Neural cell (in vitro differentiated cells): ENCODE data around the gene KISS1R.
"Not testable (repeated sequence)": the region's sequence is repeated elsewhere in the genome, so short reads cannot be mapped to it uniquely, and the experiment has no call there.

Experiments
- CTCF ChIP-seq: fragments of 450-650 bp; IDR thresholded peaks from 2 replicates; pipeline ENCODE4 v1.5.1; 2014; ENCODE audit warnings: antibody characterized with exemption, mild to moderate bottlenecking, moderate library complexity; ENCODE audit not compliant: poor library complexity, severe bottlenecking
- EP300 ChIP-seq: fragments of 450-650 bp; conservative IDR thresholded peaks from 2 replicates; pipeline ENCODE4 v1.6.1; 2014; ENCODE audit warnings: antibody characterized with exemption, mild to moderate bottlenecking, moderate library complexity; ENCODE audit not compliant: poor library complexity, severe bottlenecking
- EZH2 ChIP-seq: fragments of 200-600, 300-800 bp; shearing (Covaris generic), sonication (generic); IDR thresholded peaks from 2 replicates; pipeline ENCODE4 v1.6.1; 2014; ENCODE audit warnings: antibody characterized with exemption, low read length, borderline replicate concordance, mild to moderate bottlenecking; ENCODE audit not compliant: insufficient read depth, poor library complexity, severe bottlenecking
- POLR2AphosphoS5 ChIP-seq: IDR thresholded peaks from 2 replicates; pipeline ENCODE4 v1.6.1; 2012
- RAD21 ChIP-seq: fragments of 450-650 bp; conservative IDR thresholded peaks from 2 replicates; pipeline ENCODE4 v1.6.1; 2014; ENCODE audit warnings: antibody characterized with exemption, mild to moderate bottlenecking, moderate library complexity
- TAF1 ChIP-seq: IDR thresholded peaks from 2 replicates; pipeline ENCODE4 v1.6.1; 2012; ENCODE audit warnings: low read depth
- TF ChIP-seq, protein P1 (sequence below): IDR thresholded peaks from 2 replicates; pipeline ENCODE4 v1.6.1; 2012; ENCODE audit warnings: borderline replicate concordance

DNA sequence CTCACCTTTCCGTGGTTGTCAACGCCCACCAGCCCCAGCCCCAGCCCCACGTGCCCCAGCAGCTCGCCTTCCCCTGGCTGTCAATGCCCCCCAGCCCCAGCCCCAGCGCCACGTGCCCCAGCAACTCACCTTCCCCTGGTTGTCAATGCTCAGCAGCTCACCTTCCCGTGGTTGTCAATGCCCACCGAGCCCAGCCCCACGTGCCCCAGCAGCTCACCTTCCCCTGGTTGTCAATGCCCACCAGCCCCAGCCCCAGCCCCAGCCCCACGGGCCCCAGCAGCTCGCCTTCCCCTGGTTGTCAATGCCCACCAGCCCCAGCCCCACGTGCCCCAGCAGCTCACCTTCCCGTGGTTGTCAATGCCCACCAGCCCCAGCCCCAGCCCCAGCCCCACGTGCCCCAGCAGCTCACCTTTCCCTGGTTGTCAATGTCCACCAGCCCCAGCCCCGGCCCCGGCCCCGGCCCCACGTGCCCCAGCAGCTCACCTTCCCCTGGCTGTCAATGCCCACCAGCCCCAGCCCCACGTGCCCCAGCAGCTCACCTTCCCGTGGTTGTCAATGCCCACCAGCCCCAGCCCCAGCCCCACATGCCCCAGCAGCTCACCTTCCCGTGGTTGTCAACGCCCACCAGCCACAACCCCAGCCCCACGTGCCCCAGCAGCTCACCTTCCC lies 39.0 kb upstream of the KISS1R start:
- not testable (repeated sequence) for TF ChIP-seq CTCF, EZH2, RAD21, EP300, POLR2AphosphoS5, TAF1
- TF ChIP-seq, protein P1, sequence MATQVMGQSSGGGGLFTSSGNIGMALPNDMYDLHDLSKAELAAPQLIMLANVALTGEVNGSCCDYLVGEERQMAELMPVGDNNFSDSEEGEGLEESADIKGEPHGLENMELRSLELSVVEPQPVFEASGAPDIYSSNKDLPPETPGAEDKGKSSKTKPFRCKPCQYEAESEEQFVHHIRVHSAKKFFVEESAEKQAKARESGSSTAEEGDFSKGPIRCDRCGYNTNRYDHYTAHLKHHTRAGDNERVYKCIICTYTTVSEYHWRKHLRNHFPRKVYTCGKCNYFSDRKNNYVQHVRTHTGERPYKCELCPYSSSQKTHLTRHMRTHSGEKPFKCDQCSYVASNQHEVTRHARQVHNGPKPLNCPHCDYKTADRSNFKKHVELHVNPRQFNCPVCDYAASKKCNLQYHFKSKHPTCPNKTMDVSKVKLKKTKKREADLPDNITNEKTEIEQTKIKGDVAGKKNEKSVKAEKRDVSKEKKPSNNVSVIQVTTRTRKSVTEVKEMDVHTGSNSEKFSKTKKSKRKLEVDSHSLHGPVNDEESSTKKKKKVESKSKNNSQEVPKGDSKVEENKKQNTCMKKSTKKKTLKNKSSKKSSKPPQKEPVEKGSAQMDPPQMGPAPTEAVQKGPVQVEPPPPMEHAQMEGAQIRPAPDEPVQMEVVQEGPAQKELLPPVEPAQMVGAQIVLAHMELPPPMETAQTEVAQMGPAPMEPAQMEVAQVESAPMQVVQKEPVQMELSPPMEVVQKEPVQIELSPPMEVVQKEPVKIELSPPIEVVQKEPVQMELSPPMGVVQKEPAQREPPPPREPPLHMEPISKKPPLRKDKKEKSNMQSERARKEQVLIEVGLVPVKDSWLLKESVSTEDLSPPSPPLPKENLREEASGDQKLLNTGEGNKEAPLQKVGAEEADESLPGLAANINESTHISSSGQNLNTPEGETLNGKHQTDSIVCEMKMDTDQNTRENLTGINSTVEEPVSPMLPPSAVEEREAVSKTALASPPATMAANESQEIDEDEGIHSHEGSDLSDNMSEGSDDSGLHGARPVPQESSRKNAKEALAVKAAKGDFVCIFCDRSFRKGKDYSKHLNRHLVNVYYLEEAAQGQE, result not testable (repeated sequence)
